Right kidney (tissue), 1 donor: ENCODE data around the gene ADAM15.

Experiments
- DNase-seq: peaks from one replicate; pipeline ENCODE4 v3.0.0-alpha.2; 2016

ADAM15 gene

GRCh38 chr1:155086128-155086741 is 35.1 kb downstream of the ADAM15 start:
- DNase-seq: peak; percentile 66

GRCh38 chr1:155086856-155087535 is 35.9 kb downstream of the ADAM15 start:
- no peak for DNase-seq

- peak; percentile 71 for DNase-seq
Measured at GRCh38 chr1:155091071-155092051, 40.2 kb downstream of the ADAM15 start.

- DNase-seq: no peak
Measured at GRCh38 chr1:155092131-155092530, 41.0 kb downstream of the ADAM15 start.

- DNase-seq: no peak
Measured at GRCh38 chr1:155092641-155093040, 41.5 kb downstream of the ADAM15 start.

GRCh38 chr1:155093911-155094621 is 43.0 kb downstream of the ADAM15 start:
- peak; percentile 41 for DNase-seq

GRCh38 chr1:155094622-155094948 is 43.5 kb downstream of the ADAM15 start:
- no peak for DNase-seq

- DNase-seq: no peak
Measured at GRCh38 chr1:155099331-155099730, 48.2 kb downstream of the ADAM15 start.

- no peak for DNase-seq
Measured at GRCh38 chr1:155103325-155103724, 52.2 kb downstream of the ADAM15 start.

- DNase-seq: no peak
Measured at GRCh38 chr1:155104605-155105534, 53.8 kb downstream of the ADAM15 start.

GRCh38 chr1:155105604-155106011 is 54.5 kb downstream of the ADAM15 start:
- DNase-seq: no peak

- no peak for DNase-seq
Measured at GRCh38 chr1:155106862-155107261, 55.7 kb downstream of the ADAM15 start.

- no peak for DNase-seq
Measured at GRCh38 chr1:155107309-155108264, 56.5 kb downstream of the ADAM15 start.

- no peak for DNase-seq
Measured at GRCh38 chr1:155108296-155108695, 57.2 kb downstream of the ADAM15 start.

- DNase-seq: no peak
Measured at GRCh38 chr1:155110381-155110780, 59.3 kb downstream of the ADAM15 start.

GRCh38 chr1:155110826-155111225 is 59.7 kb downstream of the ADAM15 start:
- no peak for DNase-seq
